Upper lobe of right lung (tissue), 1 donor: ENCODE measurements around the gene RNF31. TPM values are rescaled to one million over a fixed set of nuclear protein-coding genes. Genes with fewer than 3 reads are reported as not detected.

Source experiments
- ATAC-seq: fragments of 200-7000 bp; cut with Tn5 transposase; one replicate; pipeline ENCODE4 v1.9.1; 2020; ENCODE audit warnings: mild to moderate bottlenecking, moderate library complexity
- DNase-seq: peaks from one replicate; pipeline ENCODE4 v3.0.0-alpha.2; 2020
- H3K27ac ChIP-seq: fragments of 200-600 bp; one replicate; pipeline ENCODE4 v1.8.0; 2022
- H3K27me3 ChIP-seq: fragments of 200-600 bp; one replicate; pipeline ENCODE4 v1.8.0; 2022; ENCODE audit warnings: mild to moderate bottlenecking
- H3K36me3 ChIP-seq: fragments of 200-600 bp; one replicate; pipeline ENCODE4 v1.8.0; 2022
- H3K4me1 ChIP-seq: fragments of 200-600 bp; one replicate; pipeline ENCODE4 v1.8.0; 2022
- H3K4me3 ChIP-seq: fragments of 200-600 bp; one replicate; pipeline ENCODE4 v1.8.0; 2022; ENCODE audit warnings: mild to moderate bottlenecking
- H3K9me3 ChIP-seq: fragments of 200-600 bp; one replicate; pipeline ENCODE4 v1.8.0; 2022
- intact Hi-C: fragments of 100-400 bp; cut with DNase I; formaldehyde crosslinking; loops from one replicate; pipeline ENCODE4 v1.11.0; 2022
- total RNA-seq: library from RNA; stranded (reverse); fragmentation: NEBNext Ultra II Directional; extraction: Animal tissue kit (Norgen Biotek cat#: 25700); gene quantifications from one replicate; pipeline ENCODE4 v1.2.1, GENCODE V29; 2021
- TF ChIP-seq, protein P1 (sequence below): fragments of 200-600 bp; IDR thresholded peaks from one replicate; pipeline ENCODE4 v1.8.0; 2022; ENCODE audit warnings: antibody characterized with exemption
- donor health status: DM: no; HTN: yes; CAD: no; lungs with severe emphysema.

RNF31 gene
- total RNA-seq, 1 donor from 2014 or later = 52.3 TPM

DNA sequence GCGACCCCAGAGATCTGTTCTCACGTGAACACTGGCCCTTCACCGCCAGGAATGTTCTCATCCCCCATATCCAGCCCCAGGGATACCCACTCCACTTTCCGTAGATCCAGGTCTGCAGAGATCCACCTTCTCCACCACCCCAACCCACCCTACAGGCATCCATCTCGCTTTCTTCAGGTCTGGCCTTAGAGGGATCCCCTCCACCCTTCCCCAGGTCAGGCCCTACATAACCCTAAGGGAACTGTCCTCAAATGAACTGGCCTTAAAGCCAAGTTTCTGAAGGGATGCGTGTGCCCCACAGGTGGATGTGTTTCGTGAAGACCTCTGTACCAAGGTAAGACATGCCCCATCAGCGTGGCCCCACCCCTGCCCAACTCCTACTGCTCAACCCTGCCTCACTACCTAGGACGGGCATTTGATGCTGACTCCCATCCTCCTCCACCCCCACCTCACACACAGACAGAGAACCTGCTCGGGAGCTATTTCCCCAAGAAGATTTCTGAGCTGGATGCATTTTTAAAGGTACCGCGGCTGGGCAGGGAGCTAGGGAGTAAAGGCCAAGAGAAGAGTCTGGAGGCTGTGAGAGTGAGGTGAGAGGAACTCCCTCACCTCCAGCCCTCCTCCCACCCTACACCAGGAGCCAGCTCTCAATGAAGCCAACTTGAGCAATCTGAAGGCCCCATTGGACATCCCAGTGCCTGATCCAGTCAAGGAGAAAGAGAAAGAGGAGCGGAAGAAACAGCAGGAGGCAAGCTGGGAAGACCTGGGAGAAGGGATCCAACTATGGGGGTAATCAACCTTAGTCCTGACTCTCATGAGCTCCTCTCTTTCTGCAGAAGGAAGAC is 10.4 kb upstream of the RNF31 start:
- intact Hi-C loops = no loop called here

DNA sequence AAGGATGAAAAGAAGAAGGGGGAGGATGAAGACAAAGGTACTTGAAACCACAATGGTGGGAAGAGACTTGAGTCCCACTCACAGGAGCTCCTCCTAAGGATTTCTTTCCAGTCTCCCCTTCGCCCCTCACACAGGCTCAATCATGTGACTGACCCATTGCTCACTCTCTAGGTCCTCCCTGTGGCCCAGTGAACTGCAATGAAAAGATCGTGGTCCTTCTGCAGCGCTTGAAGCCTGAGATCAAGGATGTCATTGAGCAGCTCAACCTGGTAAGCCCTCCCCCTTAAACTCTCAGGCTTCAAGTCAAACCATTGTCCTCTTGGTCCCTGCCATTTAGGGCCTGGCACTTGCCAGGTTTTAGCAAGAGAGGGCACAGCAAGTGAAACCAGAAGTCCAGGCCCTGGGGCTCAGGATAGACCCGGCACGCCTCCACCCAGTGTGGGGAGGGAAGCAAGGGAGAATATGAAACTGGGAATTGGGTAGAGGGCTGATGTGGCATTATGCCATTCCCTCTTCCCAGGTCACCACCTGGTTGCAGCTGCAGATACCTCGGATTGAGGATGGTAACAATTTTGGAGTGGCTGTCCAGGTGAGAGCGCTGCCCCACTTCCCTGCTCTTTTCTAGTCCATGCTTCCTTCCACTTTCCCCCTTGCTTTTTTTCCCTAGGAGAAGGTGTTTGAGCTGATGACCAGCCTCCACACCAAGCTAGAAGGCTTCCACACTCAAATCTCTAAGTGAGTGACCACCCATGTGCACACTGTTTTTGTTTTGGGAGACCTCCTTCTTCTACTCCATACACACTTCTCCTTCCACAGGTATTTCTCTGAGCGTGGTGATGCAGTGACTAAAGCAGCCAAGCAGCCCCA is 9.5 kb upstream of the RNF31 start:
- DNase-seq (no peak), ATAC-seq (no peak)
- Histone ChIP-seq H3K36me3 (peaks cover 21% of the 10 kb centered on the region), H3K27me3 (no peaks in the 10 kb centered on the region), H3K4me3 (no peak overlapping the region), H3K27ac (peak overlapping the region; percentile 91), H3K4me1 (peaks cover 34% of the 10 kb centered on the region), H3K9me3 (no peaks in the 10 kb centered on the region)
- TF ChIP-seq, protein P1, sequence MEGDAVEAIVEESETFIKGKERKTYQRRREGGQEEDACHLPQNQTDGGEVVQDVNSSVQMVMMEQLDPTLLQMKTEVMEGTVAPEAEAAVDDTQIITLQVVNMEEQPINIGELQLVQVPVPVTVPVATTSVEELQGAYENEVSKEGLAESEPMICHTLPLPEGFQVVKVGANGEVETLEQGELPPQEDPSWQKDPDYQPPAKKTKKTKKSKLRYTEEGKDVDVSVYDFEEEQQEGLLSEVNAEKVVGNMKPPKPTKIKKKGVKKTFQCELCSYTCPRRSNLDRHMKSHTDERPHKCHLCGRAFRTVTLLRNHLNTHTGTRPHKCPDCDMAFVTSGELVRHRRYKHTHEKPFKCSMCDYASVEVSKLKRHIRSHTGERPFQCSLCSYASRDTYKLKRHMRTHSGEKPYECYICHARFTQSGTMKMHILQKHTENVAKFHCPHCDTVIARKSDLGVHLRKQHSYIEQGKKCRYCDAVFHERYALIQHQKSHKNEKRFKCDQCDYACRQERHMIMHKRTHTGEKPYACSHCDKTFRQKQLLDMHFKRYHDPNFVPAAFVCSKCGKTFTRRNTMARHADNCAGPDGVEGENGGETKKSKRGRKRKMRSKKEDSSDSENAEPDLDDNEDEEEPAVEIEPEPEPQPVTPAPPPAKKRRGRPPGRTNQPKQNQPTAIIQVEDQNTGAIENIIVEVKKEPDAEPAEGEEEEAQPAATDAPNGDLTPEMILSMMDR = no peak
- intact Hi-C loops = no loop called here

More for the DNA sequence above, 10.4 kb upstream of the RNF31 start:
- Histone ChIP-seq H3K4me1 (peaks cover 30% of the 10 kb centered on the region), H3K27ac (peak overlapping the region; percentile 91), H3K4me3 (peak overlapping the region; percentile 99), H3K36me3 (peaks cover 21% of the 10 kb centered on the region), H3K27me3 (no peaks in the 10 kb centered on the region), H3K9me3 (no peaks in the 10 kb centered on the region)
- TF ChIP-seq, protein P1 = no peak
- DNase-seq (no peak), ATAC-seq (no peak)

DNA sequence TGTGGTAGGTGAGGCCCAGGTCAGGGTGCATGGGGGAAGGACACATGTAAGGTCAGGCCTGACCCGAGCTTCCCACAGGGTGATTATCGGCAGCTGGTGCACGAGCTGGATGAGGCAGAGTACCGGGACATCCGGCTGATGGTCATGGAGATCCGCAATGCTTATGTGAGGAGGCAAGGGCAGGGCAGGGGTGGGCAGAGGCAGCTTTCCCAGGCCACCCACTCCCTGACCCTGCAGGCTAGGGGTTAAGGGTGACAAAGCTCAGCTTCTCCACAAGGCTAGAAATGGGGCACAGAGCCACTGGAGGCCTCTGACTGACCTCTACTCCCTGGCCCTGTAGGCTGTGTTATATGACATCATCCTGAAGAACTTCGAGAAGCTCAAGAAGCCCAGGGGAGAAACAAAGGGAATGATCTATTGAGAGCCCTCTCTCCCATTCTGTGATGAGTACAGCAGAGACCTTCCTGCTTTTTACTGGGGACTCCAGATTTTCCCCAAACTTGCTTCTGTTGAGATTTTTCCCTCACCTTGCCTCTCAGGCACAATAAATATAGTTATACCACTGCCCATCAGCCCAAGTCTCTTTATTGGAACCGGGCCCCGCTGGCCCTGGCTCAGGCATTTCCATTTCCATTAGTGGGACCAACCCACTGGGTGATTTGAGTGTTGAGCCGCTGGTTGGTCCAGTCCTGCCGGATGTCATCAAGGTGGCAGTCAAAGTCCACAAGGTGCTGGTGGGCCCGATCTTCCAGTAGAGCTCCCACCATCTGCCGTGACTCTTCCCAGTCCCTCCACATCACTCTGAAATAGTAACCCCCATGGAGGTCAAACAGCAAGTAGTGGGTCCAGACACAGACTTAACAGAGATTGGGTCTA is 8.7 kb upstream of the RNF31 start:
- H3K4me1 ChIP-seq = peaks cover 34% of the 10 kb centered on the region

DNA sequence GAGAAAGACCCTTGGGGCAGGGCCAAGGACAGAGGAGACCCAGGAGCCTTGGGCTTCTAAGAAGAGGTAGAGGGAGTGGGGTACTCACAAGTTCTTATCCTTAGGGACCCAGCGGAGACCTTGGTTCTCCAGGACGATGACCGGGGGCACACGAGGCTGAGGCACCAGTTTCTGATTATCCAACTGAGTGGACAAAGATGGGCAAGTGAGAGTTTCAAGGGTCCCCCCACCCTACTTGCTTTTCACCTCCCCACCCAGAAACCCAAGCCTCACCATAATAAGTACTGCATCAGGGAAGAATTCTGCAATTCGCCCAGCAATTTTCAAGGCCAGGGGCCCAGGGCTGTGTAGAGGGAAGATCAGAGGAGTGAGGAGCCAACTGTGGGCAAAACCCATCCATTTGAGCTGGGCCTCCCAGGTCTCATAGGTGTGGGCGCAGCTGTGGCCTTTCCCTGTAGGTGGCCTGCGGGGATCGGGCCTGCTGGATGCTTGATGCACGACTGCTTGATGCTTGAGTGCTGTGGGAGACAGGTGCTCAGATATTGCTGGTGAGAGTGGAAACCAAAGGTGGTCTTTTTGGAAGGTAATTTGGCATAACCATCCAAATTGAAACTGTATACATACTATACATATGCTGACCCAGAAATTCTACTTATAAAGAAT is 7.9 kb upstream of the RNF31 start:
- Histone ChIP-seq H3K4me3 (peak overlapping the region; percentile 77), H3K4me1 (peaks cover 34% of the 10 kb centered on the region), H3K9me3 (no peaks in the 10 kb centered on the region), H3K27me3 (no peaks in the 10 kb centered on the region), H3K36me3 (peaks cover 36% of the 10 kb centered on the region), H3K27ac (no peak overlapping the region)
- ATAC-seq (no peak), DNase-seq (no peak)
- TF ChIP-seq, protein P1 = no peak
- intact Hi-C loops = no loop called here

More for the DNA sequence above, 8.7 kb upstream of the RNF31 start:
- H3K4me3 ChIP-seq = no peak overlapping the region
- no peak overlapping the region for H3K27ac ChIP-seq
- no peak for DNase-seq
- no peak for ATAC-seq
- no peaks in the 10 kb centered on the region for H3K9me3 ChIP-seq
- peaks cover 28% of the 10 kb centered on the region for H3K36me3 ChIP-seq
- TF ChIP-seq, protein P1 = no peak
- intact Hi-C loops = no loop called here
- no peaks in the 10 kb centered on the region for H3K27me3 ChIP-seq
